Inflammatory macrophage treated with lipopolysaccharide for 1 hour (primary cell): Measurements from ENCODE around the gene ARGLU1.
"Not testable (repeated sequence)": the region's sequence is repeated elsewhere in the genome, so short reads cannot be mapped to it uniquely, and the experiment has no call there.

ENCODE experiments used
- DNase-seq, 2 donors: peaks; one replicate each; pipeline ENCODE4 v3.0.0-alpha.2; 2020 to 2022

Gene ARGLU1, protein sequence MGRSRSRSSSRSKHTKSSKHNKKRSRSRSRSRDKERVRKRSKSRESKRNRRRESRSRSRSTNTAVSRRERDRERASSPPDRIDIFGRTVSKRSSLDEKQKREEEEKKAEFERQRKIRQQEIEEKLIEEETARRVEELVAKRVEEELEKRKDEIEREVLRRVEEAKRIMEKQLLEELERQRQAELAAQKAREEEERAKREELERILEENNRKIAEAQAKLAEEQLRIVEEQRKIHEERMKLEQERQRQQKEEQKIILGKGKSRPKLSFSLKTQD

DNA sequence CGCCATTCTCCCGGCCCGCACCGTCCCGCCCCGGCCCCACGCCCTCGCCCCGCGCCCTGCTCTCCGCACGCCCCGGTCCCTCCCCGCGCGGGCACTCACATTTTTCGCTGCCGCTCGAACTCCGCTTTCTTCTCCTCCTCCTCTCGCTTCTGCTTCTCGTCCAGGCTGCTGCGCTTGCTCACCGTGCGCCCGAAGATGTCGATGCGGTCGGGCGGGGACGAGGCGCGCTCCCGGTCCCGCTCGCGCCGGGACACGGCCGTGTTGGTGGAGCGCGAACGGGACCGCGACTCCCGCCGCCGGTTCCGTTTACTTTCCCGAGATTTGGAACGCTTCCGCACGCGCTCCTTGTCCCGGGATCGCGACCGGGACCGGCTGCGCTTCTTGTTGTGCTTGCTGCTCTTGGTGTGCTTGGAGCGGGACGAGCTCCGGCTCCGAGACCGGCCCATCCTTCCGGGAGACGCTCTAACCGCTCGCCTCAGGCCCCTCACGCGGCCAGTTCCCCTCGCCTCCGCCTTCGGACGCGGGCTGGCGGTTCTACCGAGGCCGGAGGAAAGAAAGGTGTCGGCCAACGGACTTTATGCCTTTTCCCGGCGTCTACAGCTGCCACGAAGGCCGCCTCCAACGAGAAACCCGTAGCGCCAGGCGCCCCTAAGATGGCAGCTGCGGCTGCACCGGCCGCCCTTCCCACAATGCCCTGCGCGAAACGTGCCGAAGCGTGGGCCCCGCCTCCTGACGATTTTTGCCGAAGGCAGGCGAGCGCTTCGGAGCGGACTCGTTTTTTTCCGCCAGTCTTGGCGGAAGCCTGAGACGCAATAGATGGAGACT is at the start of gene ARGLU1:
Gene ARGLU1, minus strand, starts transcription at position 664 of the 825 bp plus-strand sequence. Its CDS starts 218 bp downstream, at position 446.
- DNase-seq, result peak; percentile 85 to 97

DNA sequence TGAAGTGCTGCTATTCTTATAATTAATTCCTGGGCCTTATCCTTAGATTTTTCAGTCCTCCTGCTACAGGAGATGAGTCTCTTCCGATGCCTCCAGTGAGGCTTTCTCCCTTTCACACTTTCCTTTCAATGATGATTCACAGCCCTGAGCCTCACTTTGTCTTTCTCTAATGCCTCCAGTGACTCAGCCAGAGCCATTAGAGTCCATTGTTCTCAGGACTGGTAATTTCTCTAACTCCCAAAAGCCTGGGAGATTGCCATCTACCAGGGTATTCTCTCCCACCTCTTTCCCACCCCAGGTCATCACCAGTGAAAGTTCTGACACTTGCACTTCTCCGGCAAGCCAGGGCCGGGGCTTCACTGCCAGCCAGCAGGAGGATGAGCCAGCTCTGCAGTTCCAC is 49.6 kb upstream of the ARGLU1 start:
- no peak for DNase-seq

DNA sequence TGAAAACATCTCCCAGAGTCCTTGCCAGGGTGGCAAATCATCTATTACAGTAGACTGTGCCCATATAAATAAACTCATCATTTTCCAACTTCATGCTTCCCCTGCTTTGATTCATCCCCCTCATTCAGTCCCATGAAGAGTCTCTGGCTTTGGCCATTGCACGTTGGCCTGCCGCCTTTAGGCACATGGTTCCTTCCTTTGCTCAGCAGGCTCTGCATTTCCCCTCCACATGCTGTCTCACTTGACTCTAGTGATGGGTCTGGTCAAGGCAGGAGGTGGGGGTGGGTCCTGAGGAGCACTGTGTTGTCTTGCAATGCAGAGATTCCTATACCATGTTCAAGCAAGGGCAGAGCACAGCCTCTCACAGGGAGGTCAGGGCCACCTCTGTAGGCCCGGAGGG is 48.8 kb upstream of the ARGLU1 start:
- DNase-seq, result no peak

DNA sequence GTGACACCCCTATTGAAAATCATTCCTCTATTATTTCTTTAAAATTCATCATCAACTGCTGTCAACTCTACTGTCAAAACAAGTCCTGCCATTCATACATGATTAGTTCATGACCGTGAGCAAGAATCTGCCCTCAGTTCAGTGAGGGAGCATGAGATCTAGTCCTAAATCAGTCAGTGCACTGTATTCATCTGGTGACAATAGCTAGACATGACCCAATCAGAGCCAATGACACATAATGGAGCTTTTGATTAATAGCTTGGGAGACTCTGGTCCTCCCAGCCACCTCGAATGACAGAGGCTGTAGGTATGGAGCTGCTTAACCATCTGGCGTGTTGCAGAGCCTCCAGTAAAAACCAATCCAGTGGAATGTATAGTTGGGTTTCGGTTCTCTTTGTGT is 46.9 kb upstream of the ARGLU1 start:
- no peak for DNase-seq

DNA sequence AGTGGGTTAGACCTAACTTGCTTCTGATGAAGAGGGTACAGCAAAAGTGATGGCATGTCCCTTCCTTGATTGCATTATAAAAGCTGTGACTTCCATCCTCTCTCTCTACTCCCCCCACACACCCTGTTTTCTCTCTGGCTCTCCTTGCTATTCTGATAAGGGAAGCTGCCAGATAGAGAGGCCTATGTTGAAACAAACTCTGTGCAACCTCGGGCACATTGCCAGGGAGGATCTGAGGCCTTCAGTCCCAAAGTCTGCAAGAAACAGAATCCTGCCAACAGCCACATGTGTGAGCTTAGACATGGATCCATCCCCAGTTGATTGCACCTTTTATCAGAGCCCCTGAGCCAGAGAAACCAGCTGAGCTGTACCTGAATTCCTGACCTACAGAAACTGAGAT is 44.8 kb upstream of the ARGLU1 start:
- peak; percentile 10 to 13 for DNase-seq

DNA sequence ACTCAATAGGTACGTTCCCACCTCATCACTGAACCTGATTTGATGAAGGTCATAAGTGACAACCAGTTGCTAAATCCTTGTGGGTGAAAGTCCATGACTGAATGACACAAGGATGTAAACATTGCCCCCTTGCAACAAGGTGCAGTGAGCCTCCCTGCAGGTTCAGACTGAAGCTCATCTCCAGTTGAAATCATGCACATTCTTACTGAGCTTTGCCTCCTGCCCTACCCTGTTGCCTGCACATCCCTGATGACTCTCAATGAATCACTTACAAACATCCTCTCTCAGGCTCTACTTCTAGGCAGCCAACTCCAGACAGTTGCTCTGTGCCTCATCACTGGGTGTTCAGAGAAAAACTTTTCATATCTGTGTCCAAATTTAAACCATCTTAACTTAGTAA is 42.5 kb upstream of the ARGLU1 start:
- DNase-seq, result no peak

DNA sequence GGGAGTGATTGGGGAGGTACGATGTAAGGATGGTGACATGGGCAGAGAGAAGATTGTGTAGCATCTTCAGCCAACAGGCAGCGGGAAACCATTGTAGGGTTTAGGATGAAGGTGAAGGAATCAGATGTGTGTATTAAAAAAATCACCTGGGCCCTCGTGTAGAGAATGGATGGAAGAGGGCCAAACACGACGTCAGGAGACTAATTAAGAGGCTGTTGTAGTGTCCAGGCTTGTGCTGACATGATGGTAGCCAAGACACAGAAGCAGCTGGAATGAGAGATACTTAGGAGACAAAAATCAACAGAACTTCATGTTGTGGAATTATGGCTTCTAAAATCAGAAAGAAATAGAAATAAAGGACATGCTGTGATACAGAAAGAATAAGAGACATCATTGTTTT is 41.2 kb upstream of the ARGLU1 start:
- DNase-seq, result no peak

DNA sequence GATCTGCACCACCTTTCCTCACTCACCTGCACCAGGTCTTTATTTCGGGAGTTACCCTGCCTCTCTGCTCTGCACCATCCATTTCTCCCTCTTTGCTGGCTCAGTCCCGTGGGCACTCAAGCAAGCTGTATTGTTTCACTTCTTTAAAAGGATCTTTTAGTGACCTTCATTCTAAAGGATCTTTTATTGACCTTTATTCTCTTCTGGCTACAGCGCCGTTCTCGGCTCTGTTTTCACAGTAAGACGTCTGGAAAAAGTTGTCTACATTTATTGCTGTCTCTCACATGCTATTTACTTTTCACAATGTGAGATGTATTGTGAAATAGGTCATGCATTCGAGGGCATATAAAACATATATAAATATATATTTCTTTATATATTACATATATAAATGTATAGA is 35.6 kb upstream of the ARGLU1 start:
- no peak for DNase-seq

DNA sequence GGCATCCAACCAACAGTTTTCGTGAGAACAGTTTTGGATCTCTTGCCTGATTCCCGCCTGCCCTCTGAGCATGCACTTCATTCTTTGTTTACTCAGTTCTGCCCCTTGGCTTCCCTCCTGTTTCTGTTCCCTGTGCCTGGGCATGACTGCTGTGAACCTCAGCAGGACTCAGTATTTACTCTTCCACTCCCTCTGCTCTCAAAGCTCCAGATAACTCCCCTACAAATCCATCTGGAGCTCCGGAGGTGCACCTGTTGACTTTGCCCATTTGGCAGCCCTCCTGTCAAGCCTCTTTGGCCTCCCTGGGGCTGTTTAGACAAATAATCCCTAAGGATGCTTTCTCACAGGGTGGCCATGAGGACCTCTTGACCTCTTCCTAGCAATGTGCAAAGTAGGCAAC is 34.2 kb upstream of the ARGLU1 start:
- no peak for DNase-seq

DNA sequence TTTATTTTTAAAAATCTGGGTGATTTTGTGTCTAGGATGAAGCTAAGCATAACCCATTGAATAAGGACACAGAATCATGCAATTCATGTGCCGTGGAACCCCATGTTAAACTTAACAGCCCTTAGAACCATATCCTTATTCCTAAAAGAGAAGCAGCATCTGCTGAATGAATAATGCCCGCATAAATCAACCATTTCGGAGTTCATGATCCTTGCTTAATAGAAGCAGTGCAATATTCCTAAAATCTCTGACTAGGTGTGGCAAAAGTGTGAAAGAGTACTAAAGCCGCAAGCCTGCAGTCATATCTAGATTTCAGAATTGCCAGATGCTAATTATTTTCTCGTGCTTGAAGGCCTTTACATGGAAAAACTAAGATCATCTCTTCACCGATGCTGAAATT is 33.6 kb upstream of the ARGLU1 start:
- DNase-seq, result no peak

DNA sequence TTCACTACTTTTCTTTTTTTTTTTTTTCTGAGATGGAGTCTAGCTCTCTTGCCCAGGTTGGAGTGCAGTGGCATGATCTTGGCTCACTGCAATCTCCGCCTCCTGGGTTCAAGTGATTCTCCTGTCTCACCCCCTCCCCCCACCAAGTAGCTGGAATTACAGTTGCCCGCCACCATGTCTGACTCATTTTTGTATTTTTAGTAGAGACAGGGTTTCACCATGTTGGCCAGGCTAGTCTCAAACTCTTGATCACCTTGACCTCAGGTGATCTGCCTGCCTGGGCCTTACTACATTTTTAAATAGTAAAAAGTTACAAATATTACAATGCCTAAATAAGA is 32.8 kb upstream of the ARGLU1 start:
- DNase-seq, result not testable (repeated sequence)

DNA sequence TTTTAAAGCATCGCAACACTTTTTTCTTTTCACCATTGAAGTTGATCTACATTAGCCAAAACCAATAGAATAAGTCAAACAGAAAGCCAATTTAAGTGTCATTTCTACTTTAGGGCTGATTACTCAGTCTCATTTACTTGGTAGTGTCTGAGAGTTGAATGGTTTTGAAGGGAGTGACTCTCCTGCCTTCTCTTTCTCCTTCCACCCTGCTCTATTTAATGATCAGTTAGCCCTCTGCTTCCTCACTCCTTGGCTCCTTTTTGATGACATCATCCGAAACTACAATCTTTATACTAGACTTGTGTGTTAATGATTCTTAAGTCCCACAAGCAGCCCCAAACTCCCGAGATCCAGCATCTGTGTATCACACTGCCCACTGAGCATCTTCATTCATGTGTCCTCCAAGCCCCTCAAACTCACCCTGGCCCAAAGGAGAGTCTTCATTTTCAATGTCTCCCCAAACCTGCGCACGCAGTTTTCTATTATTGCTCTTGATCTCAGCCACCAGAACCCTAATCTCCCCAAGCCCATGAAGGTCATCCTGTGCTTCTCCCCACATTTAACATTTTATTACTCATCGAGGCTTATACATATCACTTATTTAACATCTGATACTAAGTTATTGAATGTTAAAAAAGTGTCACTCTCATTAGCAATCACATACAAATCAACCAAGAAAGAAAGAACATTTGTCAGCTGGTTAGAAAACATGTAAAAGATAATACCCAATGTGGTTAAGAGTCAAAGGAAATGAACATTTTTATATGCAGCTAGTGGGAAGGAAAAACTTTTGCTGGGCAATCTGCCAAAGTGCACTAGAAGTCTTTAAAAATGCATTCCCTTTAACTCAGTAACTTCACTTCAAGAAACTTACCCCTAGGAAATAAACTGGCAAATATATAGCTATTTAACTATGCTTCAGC is 32.2 kb upstream of the ARGLU1 start:
- no peak for DNase-seq

DNA sequence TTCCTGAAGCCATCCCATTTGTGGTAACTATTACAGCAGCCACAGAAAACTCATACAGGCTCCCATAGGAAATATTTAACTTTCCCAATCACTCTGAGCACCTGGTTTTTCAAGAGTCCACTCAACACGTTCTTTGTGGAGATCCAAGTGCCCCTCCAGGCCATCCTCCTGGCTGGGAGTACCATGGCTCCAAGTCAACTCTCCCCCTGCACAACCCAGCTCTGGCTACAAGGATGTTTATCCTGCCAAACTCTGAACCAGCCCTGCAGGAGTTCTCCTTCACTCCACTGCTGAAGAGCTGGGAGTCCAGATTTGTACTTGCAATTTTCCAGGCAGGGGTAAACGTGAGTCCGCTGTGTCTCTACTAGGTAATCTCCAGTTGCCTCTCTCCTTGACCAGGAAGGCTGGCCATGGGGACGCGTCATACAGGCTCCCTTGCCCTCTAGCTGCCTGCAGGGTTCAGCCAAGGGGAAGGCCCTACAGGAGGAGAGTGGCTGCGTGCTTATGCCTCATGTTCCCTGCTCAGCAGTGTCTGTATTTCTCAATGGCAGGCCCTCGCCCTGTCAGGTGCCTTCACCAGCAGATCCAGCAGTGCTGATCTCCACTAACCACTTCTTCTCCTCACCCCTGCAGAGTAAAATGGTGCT is 29.9 kb upstream of the ARGLU1 start:
- no peak for DNase-seq

DNA sequence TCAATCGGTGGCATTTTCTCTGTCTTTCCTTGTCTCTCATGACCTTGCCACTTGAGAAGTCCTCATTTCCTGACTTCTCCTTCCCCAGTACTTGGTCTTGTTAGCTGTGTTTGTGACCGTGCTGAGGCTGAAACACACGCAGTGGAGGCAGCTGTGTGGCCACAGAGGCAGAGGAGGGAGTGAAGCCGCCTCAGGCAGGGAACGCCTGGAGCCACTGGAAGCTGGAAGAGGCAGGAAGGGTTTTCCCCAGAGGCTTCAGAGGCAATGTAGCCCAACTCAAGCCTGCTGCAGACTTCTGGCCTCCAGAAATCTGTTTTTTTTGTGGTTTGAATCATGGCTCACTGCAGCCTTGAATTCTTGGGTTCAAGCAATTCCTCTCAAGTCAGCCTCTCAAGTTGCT is 29.2 kb upstream of the ARGLU1 start:
- no peak for DNase-seq

DNA sequence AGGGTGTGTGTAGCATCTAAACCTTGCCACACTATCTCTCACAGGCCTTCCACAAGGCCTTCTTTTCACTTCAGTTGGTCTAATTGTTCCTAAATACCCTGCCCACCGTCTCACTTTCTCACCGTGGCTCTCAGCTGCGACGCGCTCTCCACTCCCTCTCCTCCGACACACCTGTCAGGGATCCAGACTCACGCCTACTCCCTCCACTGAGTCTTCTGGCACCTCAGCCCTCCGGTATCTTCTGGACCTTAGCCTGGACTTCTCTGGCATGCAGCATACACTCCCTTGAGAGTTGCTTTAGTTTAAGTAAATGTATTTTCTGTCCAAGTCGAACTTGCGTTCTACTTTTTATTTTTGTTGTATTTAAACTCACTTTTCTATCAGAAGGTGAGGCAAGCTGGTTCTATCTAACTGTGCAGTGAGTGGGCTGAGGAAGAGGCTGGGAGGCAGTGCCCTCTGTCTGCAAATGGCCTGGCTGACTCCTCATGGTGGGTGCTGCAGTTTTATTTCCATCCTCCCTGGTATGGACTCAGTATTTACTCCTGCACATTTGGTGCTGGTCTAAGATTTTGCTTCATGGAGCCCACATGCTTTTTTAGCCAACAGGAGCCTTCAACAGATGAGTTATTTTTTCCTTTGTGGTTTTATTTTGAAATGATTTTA is 28.5 kb upstream of the ARGLU1 start:
- DNase-seq, result no peak

DNA sequence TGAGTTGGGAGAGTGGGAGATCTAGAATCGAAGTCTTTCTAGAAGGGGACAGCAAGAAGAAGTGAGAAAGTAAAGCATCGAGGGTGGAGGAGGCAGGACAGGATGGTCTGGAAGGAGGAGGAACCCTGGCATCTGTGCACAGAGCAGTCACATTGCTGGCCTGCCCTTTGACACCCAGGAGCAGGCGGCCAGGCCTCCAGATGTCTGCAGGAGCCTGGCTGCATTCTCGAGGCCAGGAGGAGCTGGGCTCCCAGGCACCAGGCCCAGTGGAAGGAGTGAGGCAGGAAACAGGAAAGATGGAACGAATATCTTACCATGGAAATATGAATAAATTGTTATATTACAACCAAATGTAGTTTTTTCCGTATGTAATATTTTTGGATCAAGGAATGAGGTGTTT is 27.7 kb upstream of the ARGLU1 start:
- no peak for DNase-seq

DNA sequence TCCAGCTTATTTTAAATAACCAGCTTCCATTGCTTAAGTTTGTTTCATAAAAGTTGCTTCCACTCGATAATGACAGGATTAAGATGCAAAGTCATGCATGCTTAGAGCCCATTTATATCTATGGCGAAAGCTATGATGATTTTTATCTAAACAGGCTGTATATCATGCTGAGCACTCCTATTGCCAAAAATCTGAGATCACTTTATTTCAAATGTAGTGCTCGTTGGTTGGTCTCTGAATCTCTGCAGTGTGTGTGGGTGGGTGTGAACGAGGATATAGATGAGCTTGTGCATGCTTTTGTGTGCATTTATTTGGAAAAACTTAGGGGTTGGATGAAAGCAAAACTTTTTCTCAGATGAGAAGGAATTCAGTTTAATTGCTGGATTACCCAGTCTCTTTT is 27.0 kb upstream of the ARGLU1 start:
- no peak for DNase-seq

DNA sequence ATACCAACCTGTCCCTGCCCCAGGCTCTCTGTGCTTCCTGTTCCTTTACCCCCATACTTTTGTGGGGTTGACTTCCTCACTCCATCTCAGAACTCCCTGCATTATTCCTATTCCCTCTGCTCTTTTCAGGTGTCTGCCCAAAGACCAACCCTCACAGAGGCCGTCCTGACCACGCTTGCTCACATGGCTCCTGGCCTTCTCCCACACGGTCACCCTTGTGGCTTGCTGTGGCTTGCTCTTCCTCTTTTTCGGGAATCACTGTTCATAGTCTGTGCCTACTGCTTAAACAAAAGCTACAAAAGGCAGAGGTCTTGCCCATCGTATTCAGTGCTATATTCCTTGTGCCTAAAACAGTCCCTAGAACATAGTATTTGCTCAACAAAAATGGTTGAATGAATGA is 25.2 kb upstream of the ARGLU1 start:
- peak; percentile 23 to 28 for DNase-seq

DNA sequence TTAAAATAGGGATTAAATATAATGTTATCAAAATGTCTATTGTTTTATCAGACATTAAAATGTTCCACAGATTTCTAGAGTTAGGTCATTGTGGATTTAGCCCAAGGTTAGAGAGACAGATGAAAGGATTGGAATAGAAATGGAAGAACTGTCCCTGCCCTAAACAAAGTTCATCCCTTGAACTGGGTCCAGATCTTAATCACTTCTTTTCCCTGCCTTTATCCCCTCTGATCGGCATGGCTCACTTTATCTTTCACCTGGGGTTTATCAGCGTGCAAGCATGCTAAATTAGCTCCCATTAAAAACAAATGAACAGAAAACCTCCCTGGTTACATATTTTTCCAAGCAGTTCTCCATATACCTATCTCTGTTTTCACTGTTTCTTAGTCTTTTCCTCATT is 23.4 kb upstream of the ARGLU1 start:
- no peak for DNase-seq

DNA sequence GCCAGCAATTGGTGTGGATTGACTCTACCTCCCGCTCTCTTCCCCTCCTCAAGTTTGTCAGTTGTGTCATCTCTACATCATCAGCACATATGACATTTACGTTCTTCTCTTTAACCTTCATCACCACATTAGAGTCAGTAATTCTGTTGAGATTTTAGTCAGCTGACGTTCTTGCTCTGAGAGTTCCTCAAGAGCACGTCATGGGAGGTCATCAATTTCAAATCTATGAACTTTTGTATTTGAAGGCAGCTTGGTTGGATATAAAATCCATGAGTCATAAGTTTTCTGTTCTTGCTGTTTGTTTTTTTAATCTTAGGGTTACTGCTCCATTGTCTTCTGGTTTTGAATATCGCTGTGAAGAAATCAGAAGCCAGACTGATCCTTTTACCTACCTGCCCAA is 21.8 kb upstream of the ARGLU1 start:
- DNase-seq, result no peak

DNA sequence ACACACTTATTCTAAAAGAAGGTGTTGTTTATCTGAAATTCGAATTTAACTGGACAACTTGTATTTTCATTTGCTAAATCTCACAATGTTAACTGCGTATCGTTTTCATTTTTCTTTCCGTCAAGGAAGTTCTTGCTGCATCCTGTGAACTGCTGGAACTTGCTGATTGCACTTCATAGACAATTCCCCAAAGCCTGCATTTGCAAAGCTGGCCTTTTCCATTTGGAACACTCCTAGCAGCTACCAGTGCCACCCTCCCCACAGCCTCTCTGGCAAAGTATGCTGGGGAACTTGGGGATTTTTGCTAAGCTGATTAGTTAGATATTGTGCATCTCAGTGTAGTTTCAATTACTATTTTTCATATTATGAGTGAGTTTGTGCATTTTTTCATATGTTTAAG is 20.4 kb upstream of the ARGLU1 start:
- DNase-seq, result no peak

DNA sequence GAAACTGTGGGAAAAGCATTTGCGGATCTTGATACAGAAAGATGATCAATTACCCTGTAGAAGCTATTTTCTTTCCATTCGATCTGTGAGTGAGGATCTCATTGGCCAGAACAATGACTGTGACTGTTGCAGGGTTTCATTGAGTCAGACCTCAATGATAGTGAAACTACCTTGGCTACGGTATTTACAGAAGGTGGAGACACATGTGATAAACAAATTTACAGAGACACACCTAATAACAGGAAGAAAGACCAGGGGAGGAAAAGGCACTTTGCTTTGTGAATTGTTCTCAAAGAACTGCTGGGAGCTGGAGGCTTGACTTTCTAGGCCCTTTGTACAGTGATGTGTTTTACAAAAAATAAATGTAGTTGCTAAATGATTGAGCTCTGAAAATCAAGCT is 19.9 kb upstream of the ARGLU1 start:
- no peak for DNase-seq
